Peyer's patch (tissue), 4 donors: Measurements from ENCODE around the gene DNAL4.

Experiments
- CTCF ChIP-seq, 6 experiments: fragments of 450-650 bp in 4 of 6; fragments of 200-600 bp in 2 of 6; sonication (generic) in 1 of 6; IDR thresholded peaks; one replicate each; pipeline ENCODE4 v1.5.1; 2017 to 2019; ENCODE audit warnings: antibody characterized with exemption in 6 of 6, mild to moderate bottlenecking in 3 of 6, moderate library complexity in 1 of 6
- POLR2A ChIP-seq, 2 donors: fragments of 450-650 bp; IDR thresholded peaks; one replicate each; pipeline ENCODE4 v1.5.1; 2017; ENCODE audit warnings: antibody characterized with exemption in 2 of 2, mild to moderate bottlenecking in 2 of 2, moderate library complexity in 2 of 2

GRCh38 chr22:38740754-38741153 is 53.2 kb downstream of the DNAL4 start:
- TF ChIP-seq CTCF (IDR thresholded peaks at IDR 0.05), result no peak
- no peak for TF ChIP-seq POLR2A (IDR thresholded peaks at IDR 0.05)
